Chondrocyte (in vitro differentiated cells): ENCODE measurements around the gene C18orf63. TPM values are rescaled to one million over a fixed set of nuclear protein-coding genes. Genes with fewer than 3 reads are reported as not detected.
"Not testable (repeated sequence)": the region's sequence is repeated elsewhere in the genome, so short reads cannot be mapped to it uniquely, and the experiment has no call there.

Source experiments
- DNase-seq: peaks from one replicate; pipeline ENCODE4 v3.0.0; 2021; ENCODE audit warnings: mixed read lengths, low spot score
- H3K27ac Mint-ChIP-seq: one replicate; pipeline ENCODE4 v1.8.0; 2021; ENCODE audit warnings: mild to moderate bottlenecking, moderate library complexity, mixed read lengths; ENCODE audit not compliant: unreplicated experiment
- H3K27me3 Mint-ChIP-seq: 2 replicates; pipeline ENCODE4 v1.8.0; 2021; ENCODE audit warnings: low read depth, mixed read lengths
- H3K36me3 Mint-ChIP-seq: 2 replicates; pipeline ENCODE4 v1.8.0; 2021; ENCODE audit warnings: low read depth, mixed read lengths
- H3K4me1 Mint-ChIP-seq: 2 replicates; pipeline ENCODE4 v1.8.0; 2021; ENCODE audit warnings: low read depth, mild to moderate bottlenecking, mixed read lengths
- H3K4me3 Mint-ChIP-seq: one replicate; pipeline ENCODE4 v1.8.0; 2021; ENCODE audit warnings: mild to moderate bottlenecking, moderate library complexity, mixed read lengths; ENCODE audit not compliant: unreplicated experiment
- H3K9me3 Mint-ChIP-seq: 2 replicates; pipeline ENCODE4 v1.8.0; 2021; ENCODE audit warnings: low read depth, mixed read lengths
- total RNA-seq: library from RNA; stranded (reverse); gene quantifications from 3 replicates; pipeline ENCODE4 v1.2.1, GENCODE V29; 2021
- TF ChIP-seq, protein P1 (sequence below): fragments of 200-600 bp; sonication (generic); IDR thresholded peaks from 2 replicates; pipeline ENCODE4 v1.5.0; 2021; ENCODE audit warnings: antibody characterized with exemption, mild to moderate bottlenecking, moderate library complexity

Gene C18orf63
- total RNA-seq, 1 donor from 2014 or later, result not detected

DNA sequence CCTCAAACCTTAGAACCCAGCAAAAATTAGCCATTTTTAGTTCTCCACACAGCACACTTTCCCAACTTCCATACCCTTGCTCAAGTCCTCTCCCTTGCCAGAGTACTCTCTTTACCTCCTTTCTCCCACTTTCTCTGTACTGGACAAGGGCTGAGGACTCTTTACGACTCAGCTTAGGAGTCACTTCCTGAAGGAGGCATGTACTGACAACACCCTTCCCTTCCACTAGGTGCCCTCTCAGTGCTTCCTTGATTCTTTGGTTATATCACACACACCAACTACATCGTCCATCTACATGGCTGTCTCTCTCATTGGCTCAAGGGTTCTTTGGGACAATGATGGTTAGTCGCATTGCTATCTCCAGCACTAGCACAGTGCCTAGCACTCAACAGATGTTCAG lies 5.2 kb upstream of the C18orf63 start:
- H3K4me3 Mint-ChIP-seq, result no peak overlapping the region
- H3K4me1 Mint-ChIP-seq, result no peaks in the 10 kb centered on the region
- no peak overlapping the region for H3K27ac Mint-ChIP-seq

DNA sequence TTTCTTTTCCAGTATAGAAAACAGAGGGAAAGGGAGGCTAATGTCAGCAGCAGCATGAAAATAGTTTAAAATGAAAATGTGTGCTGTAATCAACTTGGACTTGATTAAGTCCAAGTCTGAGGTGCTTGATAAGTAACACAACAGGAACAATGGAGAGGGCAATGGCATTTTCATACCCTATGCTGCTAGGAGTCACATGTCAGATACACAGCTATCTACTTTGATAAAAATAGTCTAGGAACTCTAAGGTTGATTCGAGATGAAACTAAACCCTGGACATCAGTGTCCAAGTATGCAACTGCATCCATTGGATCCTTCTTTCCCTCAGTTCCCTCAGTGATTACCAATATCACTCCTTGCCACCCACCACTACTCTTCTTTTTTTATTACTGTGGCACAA lies 4.6 kb upstream of the C18orf63 start:
- Mint-ChIP-seq H3K36me3 (no peaks in the 10 kb centered on the region), H3K4me1 (no peaks in the 10 kb centered on the region), H3K27ac (no peak overlapping the region), H3K4me3 (no peak overlapping the region), H3K9me3 (no peaks in the 10 kb centered on the region), H3K27me3 (peaks cover 9% of the 10 kb centered on the region)
- TF ChIP-seq, protein P1, sequence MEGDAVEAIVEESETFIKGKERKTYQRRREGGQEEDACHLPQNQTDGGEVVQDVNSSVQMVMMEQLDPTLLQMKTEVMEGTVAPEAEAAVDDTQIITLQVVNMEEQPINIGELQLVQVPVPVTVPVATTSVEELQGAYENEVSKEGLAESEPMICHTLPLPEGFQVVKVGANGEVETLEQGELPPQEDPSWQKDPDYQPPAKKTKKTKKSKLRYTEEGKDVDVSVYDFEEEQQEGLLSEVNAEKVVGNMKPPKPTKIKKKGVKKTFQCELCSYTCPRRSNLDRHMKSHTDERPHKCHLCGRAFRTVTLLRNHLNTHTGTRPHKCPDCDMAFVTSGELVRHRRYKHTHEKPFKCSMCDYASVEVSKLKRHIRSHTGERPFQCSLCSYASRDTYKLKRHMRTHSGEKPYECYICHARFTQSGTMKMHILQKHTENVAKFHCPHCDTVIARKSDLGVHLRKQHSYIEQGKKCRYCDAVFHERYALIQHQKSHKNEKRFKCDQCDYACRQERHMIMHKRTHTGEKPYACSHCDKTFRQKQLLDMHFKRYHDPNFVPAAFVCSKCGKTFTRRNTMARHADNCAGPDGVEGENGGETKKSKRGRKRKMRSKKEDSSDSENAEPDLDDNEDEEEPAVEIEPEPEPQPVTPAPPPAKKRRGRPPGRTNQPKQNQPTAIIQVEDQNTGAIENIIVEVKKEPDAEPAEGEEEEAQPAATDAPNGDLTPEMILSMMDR, result no peak
- no peak for DNase-seq

More for the DNA sequence above, 5.2 kb upstream of the C18orf63 start:
- H3K36me3 Mint-ChIP-seq, result no peaks in the 10 kb centered on the region
- H3K9me3 Mint-ChIP-seq, result no peaks in the 10 kb centered on the region
- TF ChIP-seq, protein P1, result peak; percentile 68
- no peak for DNase-seq
- peaks cover 12% of the 10 kb centered on the region for H3K27me3 Mint-ChIP-seq

DNA sequence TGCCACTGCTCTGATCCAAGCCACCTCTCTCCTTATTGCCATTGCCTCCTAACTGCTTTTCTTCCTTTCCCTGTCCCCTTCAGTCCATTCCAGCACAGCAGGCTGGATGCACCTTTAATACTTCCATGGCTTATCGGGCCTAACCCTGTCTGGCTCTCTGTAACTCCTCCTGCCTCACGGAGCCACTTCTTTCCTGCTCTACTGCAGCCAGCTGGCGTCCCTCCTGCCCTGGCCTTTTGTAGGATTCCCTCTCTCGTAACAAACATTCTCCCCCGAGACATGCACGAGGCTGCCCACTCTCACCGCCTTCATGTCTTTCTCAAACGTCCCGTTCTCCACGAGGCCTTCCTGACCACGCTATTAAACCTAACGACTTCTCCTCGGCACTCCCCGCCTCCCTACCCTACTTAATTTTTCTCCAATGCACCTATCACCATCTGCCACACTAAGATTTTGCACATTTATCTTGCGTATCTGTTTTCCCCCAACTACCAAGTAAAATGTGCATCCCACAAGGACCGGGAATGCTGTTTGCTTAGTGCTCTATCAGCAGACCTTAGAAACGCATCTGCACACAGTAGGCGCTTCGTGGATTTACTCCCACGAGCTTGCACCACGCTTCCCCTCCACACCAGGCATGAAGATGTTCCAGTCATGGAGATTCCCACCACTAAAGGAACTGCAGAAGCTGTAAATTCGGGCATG lies 728 bp upstream of the C18orf63 start:
- H3K27me3 Mint-ChIP-seq, result peaks cover 5% of the 10 kb centered on the region
- no peaks in the 10 kb centered on the region for H3K9me3 Mint-ChIP-seq
- TF ChIP-seq, protein P1, result no peak
- DNase-seq, result no peak
- peaks cover 8% of the 10 kb centered on the region for H3K4me1 Mint-ChIP-seq
- no peaks in the 10 kb centered on the region for H3K36me3 Mint-ChIP-seq
- H3K27ac Mint-ChIP-seq, result no peak overlapping the region
- no peak overlapping the region for H3K4me3 Mint-ChIP-seq

DNA sequence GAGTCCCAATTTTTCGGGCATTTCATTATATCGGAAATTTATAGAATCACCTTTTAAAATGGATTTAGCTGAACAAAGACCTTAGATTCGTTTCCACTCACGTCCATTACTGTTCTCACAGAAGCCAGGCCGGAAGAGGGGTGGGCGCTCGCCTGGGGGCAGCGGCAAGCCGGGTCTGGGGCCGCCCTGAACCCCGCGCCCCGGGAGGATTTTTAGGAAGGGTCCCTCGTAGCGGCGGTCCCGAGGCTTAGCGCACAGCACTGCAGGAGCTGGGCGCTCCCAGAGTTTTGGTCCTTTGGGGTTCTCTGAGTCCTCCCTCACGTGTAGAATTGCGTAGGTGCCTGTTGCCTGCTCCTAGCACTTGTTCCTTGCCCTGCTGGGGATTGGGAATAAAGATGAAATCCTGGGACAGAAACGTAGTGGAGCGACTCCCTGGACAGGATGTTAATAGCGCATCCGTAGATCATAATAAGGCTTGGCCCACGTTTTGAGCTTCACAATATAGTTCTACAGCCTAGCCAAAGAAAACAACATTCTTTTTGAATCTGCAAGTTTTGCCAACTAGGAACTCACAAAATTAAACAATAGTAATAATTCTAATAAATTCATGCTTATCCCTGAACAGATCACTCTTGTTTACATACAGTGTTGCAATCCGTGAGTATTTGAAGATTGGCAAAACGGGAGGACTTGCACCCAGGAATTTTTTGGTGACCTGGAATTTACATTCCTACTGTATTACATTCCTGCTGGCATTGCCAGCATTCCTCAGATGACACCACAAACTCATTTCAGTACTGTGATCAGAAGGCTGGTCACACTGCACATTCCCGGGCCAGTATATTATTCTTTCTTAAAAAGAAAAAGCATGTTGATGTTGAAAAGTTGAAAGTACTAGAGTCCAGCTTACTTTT lies 875 bp downstream of the C18orf63 start:
- peak; percentile 71 for DNase-seq
- Mint-ChIP-seq H3K36me3 (no peaks in the 10 kb centered on the region), H3K27me3 (no peaks in the 10 kb centered on the region), H3K4me1 (peaks cover 8% of the 10 kb centered on the region), H3K9me3 (no peaks in the 10 kb centered on the region), H3K4me3 (no peak overlapping the region), H3K27ac (no peak overlapping the region)
- TF ChIP-seq, protein P1, result no peak

DNA sequence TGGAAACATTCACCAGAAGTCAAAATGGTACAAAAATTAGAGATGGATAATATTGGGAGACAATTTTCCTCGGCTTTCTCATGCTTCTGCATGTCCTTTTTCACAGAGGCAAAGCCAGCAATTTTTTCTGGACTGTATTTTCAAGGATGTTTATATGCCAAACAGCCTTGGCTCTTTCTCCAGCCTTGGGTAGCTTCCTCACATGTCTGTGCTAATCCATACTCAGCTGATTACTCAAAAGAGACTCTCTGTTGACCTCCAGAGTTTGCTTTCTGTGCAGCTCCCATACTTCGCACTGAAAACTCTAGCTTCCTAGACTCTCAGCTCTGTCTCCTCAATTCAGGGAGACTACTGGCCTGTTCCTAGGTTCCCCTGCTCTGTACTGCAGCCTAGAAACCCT lies 10.6 kb downstream of the C18orf63 start:
- no peak for DNase-seq
- Mint-ChIP-seq H3K9me3 (no peaks in the 10 kb centered on the region), H3K4me1 (no peaks in the 10 kb centered on the region), H3K27ac (no peak overlapping the region), H3K4me3 (no peak overlapping the region), H3K36me3 (no peaks in the 10 kb centered on the region), H3K27me3 (no peaks in the 10 kb centered on the region)
- TF ChIP-seq, protein P1, result no peak

DNA sequence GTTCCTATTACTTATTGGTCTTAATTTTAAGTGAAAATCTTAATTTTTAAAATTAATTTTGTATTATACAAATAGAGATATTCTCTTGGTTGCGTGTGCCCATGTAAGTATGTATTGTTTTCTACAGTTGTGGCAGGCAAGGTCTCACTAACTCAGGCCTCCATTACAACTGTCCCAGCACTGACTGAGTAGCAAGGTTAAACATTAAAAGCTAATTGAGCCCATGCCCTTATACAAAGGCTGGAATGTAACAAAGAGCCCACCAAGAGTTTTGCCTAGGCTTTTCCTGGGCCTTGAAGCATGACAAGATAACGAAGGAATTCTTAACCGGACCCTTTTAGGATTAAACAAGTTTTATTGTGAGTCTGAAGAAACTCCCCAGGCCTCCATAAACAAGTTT lies 11.2 kb downstream of the C18orf63 start:
- not testable (repeated sequence) for H3K9me3 Mint-ChIP-seq, H3K27me3 Mint-ChIP-seq, H3K36me3 Mint-ChIP-seq, H3K4me3 Mint-ChIP-seq, H3K27ac Mint-ChIP-seq, H3K4me1 Mint-ChIP-seq, DNase-seq
